A673 (cell line): ENCODE data around the gene MAN1C1. TPM values are rescaled to one million over a fixed set of nuclear protein-coding genes. Genes with fewer than 3 reads are reported as not detected.

Source experiments
- BruUV-seq: library from RNA; stranded (reverse); fragments of 400-500 nt; replicated peaks from 2 replicates; lab custom pipeline; 2021; lab: Mats Ljungman, UMichigan
- CTCF ChIA-PET: fragments of 300-600 bp; sonication (Branson Sonifier 250); formaldehyde crosslinking; loops from one replicate; lab custom pipeline; 2022; ENCODE audit warnings: antibody characterized with exemption; lab: Charles Lee
- POLR2A ChIA-PET: fragments of 300-600 bp; sonication (Branson Sonifier 250); formaldehyde crosslinking; loops from one replicate; lab custom pipeline; 2022; ENCODE audit warnings: antibody characterized with exemption; ENCODE audit not compliant: low non-redundant PET; lab: Charles Lee
- DNase-seq: peaks from one replicate; pipeline ENCODE4 v3.0.0-alpha.2; 2015; ENCODE audit warnings: low spot score
- H3K27ac ChIP-seq: fragments of 200-600 bp; sonication (generic); 2 replicates; pipeline ENCODE4 v1.5.1; 2016; ENCODE audit warnings: mixed run types, low read depth, mild to moderate bottlenecking, mixed read lengths, antibody characterized with exemption, low read length; ENCODE audit not compliant: poor library complexity, severe bottlenecking
- H3K27me3 ChIP-seq: fragments of 200-600 bp; sonication (generic); replicated peaks from 2 replicates; pipeline ENCODE4 v1.6.1; 2017; ENCODE audit warnings: mixed run types, low read depth, mild to moderate bottlenecking, mixed read lengths, antibody characterized with exemption, low read length; ENCODE audit not compliant: insufficient read depth, poor library complexity
- H3K36me3 ChIP-seq: fragments of 200-600 bp; sonication (generic); 2 replicates; pipeline ENCODE4 v1.6.1; 2016; ENCODE audit warnings: mixed run types, mild to moderate bottlenecking, mixed read lengths, antibody characterized with exemption, low read length; ENCODE audit not compliant: insufficient read depth, poor library complexity, severe bottlenecking
- H3K4me1 ChIP-seq: fragments of 200-600 bp; sonication (generic); 2 replicates; pipeline ENCODE4 v1.6.1; 2017; ENCODE audit warnings: mixed run types, mild to moderate bottlenecking, mixed read lengths, antibody characterized with exemption, low read length; ENCODE audit not compliant: insufficient read depth, poor library complexity, severe bottlenecking
- H3K4me3 ChIP-seq: fragments of 200-600 bp; sonication (generic); 2 replicates; pipeline ENCODE4 v1.5.1; 2016; ENCODE audit warnings: low read depth, mixed run types, mild to moderate bottlenecking, mixed read lengths, low read length; ENCODE audit not compliant: poor library complexity, severe bottlenecking
- H3K9me3 ChIP-seq: fragments of 200-600 bp; sonication (generic); 2 replicates; pipeline ENCODE4 v1.6.1; 2016; ENCODE audit warnings: mixed run types, low read depth, mild to moderate bottlenecking, mixed read lengths, antibody characterized with exemption, low read length; ENCODE audit not compliant: poor library complexity, severe bottlenecking
- EZH2 ChIP-seq: fragments of 200-600 bp; sonication (generic); IDR thresholded peaks from 2 replicates; pipeline ENCODE4 v1.6.1; 2017; ENCODE audit warnings: borderline replicate concordance, low read depth, mild to moderate bottlenecking, mixed read lengths, antibody characterized with exemption, low read length; ENCODE audit not compliant: poor library complexity, severe bottlenecking
- intact Hi-C: fragments of 100-400 bp; cut with micrococcal nuclease; formaldehyde crosslinking; loops from one replicate; pipeline ENCODE4 v1.10.0; 2022; ENCODE audit not compliant: unreplicated experiment
- total RNA-seq: library from RNA; stranded (reverse); gene quantifications from 2 replicates; pipeline ENCODE4 v1.2.3, GENCODE V29; 2021
- TF ChIP-seq, protein P1 (sequence below): fragments of 300-800, 200-600 bp; sonication (generic); conservative IDR thresholded peaks from 2 replicates; pipeline ENCODE4 v1.5.1; 2017; ENCODE audit warnings: low read depth, mild to moderate bottlenecking, antibody characterized with exemption, low read length, moderate library complexity, mixed read lengths

MAN1C1 gene
- total RNA-seq, 1 experiment from 2014 or later: 0.21 TPM

DNA sequence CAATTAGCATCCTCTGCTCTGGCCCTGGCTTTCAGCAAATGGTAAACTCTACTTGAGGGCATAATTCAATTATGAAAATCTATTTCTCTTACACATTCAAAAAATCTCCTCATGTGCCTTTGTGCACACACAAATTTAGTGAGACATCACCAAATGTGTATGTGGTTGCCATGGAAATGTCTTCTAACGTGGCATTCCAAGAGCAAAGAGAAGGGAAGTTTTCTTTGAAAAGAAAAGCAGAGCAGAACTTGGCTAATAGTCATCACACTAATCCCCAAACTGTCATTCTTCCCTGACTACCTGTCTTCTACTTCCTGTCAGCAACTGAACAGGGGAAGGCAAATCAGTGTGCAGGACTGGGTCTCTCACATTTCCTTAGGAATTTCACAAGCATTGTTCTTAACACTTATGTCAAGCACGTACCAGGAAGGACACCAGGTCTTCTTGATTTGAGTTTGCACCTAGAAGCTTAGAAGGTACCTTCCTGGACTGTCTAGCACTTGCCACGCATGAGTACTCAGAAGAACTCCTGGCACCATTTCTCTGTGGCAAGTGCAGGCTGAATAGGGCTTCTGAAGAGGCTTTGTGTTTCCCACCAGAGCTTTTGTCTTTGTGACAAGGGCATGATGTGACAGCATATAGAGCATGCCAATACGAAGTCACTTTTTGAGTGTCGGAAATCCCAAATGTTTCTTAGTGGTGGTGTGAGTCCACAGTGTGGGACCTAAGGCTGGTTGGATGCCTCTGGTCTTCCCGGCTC lies 32.3 kb downstream of the MAN1C1 start:
- no TSS peak for BruUV-seq
- Histone ChIP-seq H3K9me3 (no peaks in the 10 kb centered on the region), H3K4me1 (no peaks in the 10 kb centered on the region), H3K36me3 (no peaks in the 10 kb centered on the region), H3K27me3 (no peaks in the 10 kb centered on the region), H3K27ac (no peak overlapping the region), H3K4me3 (no peak overlapping the region)
- no peak for DNase-seq
- TF ChIP-seq, protein P1, sequence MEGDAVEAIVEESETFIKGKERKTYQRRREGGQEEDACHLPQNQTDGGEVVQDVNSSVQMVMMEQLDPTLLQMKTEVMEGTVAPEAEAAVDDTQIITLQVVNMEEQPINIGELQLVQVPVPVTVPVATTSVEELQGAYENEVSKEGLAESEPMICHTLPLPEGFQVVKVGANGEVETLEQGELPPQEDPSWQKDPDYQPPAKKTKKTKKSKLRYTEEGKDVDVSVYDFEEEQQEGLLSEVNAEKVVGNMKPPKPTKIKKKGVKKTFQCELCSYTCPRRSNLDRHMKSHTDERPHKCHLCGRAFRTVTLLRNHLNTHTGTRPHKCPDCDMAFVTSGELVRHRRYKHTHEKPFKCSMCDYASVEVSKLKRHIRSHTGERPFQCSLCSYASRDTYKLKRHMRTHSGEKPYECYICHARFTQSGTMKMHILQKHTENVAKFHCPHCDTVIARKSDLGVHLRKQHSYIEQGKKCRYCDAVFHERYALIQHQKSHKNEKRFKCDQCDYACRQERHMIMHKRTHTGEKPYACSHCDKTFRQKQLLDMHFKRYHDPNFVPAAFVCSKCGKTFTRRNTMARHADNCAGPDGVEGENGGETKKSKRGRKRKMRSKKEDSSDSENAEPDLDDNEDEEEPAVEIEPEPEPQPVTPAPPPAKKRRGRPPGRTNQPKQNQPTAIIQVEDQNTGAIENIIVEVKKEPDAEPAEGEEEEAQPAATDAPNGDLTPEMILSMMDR: no peak
- TF ChIP-seq EZH2: no peak
- intact Hi-C loops: no loop called here
- CTCF ChIA-PET: no interaction called here
- POLR2A ChIA-PET: no interaction called here

DNA sequence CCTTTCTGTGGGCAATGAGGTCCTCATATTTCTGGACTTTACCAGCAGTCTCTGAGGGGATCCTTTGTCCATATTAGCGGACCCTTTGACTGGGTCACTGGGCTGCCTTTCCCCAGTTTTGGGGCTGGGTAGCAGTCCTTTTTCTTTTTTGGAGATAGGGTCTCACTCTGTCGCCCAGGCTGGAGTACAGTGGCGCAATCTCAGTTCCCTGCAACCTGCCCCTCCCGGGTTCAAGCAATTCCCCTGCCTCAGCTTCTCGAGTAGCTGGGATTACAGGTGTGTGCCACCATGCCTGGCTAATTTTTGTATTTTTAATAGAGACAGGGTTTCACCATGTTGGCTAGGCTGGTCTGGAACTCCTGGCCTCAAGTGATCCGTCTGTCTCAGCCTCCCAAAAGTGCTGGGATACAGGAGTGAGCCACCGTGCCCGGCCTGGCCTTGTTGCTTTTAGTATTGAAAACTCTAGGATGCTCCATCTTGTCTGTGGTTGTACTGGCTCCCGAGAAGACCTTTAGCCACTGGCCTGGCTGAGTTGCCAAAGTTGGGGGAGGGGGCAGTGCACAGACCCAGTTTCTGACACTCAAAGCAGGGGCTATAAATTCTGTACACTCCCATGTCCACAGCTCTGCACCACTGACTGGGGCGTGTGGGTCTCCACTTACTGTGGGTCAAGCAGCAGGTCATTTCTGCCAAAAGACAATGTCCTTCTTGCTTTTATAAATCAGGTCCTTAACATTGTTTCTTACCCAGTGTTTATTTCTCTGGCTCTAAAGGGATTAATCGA lies 33.1 kb downstream of the MAN1C1 start:
- POLR2A ChIA-PET: no interaction called here
- CTCF ChIA-PET: no interaction called here
- BruUV-seq: no TSS peak
- Histone ChIP-seq H3K9me3 (no peaks in the 10 kb centered on the region), H3K27me3 (no peaks in the 10 kb centered on the region), H3K36me3 (no peaks in the 10 kb centered on the region), H3K4me1 (no peaks in the 10 kb centered on the region), H3K27ac (no peak overlapping the region), H3K4me3 (no peak overlapping the region)
- intact Hi-C loops: no loop called here
- no peak for DNase-seq
- TF ChIP-seq EZH2: no peak
- TF ChIP-seq, protein P1: no peak

DNA sequence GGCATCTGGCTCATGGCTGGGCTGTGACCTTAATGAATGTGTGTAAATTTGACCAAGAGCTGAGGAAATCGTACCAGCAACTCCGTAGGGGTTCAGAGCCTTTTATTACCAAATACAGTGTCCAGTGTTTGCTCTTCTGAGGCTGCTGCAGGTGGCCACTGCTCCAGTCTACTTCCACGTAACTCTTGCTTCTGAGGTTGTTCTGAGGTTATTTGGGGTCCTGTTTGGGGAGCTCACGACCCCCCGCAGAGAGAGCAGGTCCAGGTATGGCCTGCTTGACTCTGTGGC lies 33.6 kb downstream of the MAN1C1 start:
- intact Hi-C loops: no loop called here
- Histone ChIP-seq H3K4me3 (no peak overlapping the region), H3K4me1 (no peaks in the 10 kb centered on the region), H3K27me3 (peaks cover under 1% of the 10 kb centered on the region), H3K36me3 (no peaks in the 10 kb centered on the region), H3K27ac (no peak overlapping the region), H3K9me3 (no peaks in the 10 kb centered on the region)
- no peak for DNase-seq
- ChIA-PET CTCF (no interaction called here), POLR2A (no interaction called here)
- TF ChIP-seq EZH2: no peak
- no TSS peak for BruUV-seq
